OCI-LY3 (cell line): ENCODE results near the gene DPY19L1.
"Not testable (repeated sequence)": the region's sequence is repeated elsewhere in the genome, so short reads cannot be mapped to it uniquely, and the experiment has no call there.

ENCODE experiments used
- H2AFZ ChIP-seq: fragments of 200-600, 300-600 bp; shearing (Covaris generic); 2 replicates; pipeline ENCODE4 v1.6.0; 2014; ENCODE audit warnings: antibody characterized with exemption, low read depth, low read length
- H3K27ac ChIP-seq: fragments of 200-600, 300-600 bp; sonication (generic); 2 replicates; pipeline ENCODE4 v1.5.1; 2014; ENCODE audit warnings: mild to moderate bottlenecking, low read length, moderate library complexity, mixed read lengths
- H3K27me3 ChIP-seq: fragments of 200-600, 300-600 bp; sonication (generic); 2 replicates; pipeline ENCODE4 v1.6.1; 2014; ENCODE audit warnings: low read depth, low read length, mixed read lengths
- H3K36me3 ChIP-seq: fragments of 200-600, 300-600 bp; sonication (generic); replicated peaks from 2 replicates; pipeline ENCODE3; 2014; ENCODE audit warnings: low read depth, low read length, mixed read lengths
- H3K4me1 ChIP-seq: fragments of 300-600, 200-600 bp; sonication (generic); 2 replicates; pipeline ENCODE4 v1.6.1; 2014; ENCODE audit warnings: low read length, mixed read lengths
- H3K4me2 ChIP-seq: fragments of 200-600, 300-600 bp; sonication (generic); 2 replicates; pipeline ENCODE4 v1.6.1; 2014; ENCODE audit warnings: low read length, mixed read lengths
- H3K4me3 ChIP-seq: fragments of 300-600, 200-600 bp; sonication (generic); 2 replicates; pipeline ENCODE4 v1.5.1; 2014; ENCODE audit warnings: antibody characterized with exemption, mild to moderate bottlenecking, low read length, moderate library complexity
- H3K79me2 ChIP-seq: fragments of 300-600, 200-600 bp; shearing (Covaris generic); 2 replicates; pipeline ENCODE4 v1.6.1; 2014; ENCODE audit warnings: mild to moderate bottlenecking, low read length, mixed read lengths
- H3K9ac ChIP-seq: fragments of 300-600, 200-600 bp; shearing (Covaris generic); 2 replicates; pipeline ENCODE4 v1.6.0; 2014; ENCODE audit warnings: mild to moderate bottlenecking, low read length, moderate library complexity
- H3K9me3 ChIP-seq: fragments of 200-600, 300-600 bp; shearing (Covaris generic); 2 replicates; pipeline ENCODE4 v1.6.1; 2014; ENCODE audit warnings: low read length, mixed read lengths; ENCODE audit not compliant: insufficient read depth
- H4K20me1 ChIP-seq: fragments of 200-600, 300-600 bp; sonication (generic); 2 replicates; pipeline ENCODE4 v1.6.1; 2016; ENCODE audit warnings: low read length, mixed read lengths; ENCODE audit not compliant: insufficient read depth
- EZH2phosphoT487 ChIP-seq: fragments of 200-600 bp; shearing (Covaris generic); IDR thresholded peaks from 2 replicates; pipeline ENCODE4 v1.6.1; 2018; ENCODE audit warnings: antibody characterized with exemption, mixed run types, low read depth
- TF ChIP-seq, protein P1 (sequence below): fragments of 200-600, 300-600 bp; sonication (generic); IDR thresholded peaks from 2 replicates; pipeline ENCODE4 v1.5.1; 2014; ENCODE audit warnings: antibody characterized with exemption, low read length, low read depth

Gene DPY19L1

DNA sequence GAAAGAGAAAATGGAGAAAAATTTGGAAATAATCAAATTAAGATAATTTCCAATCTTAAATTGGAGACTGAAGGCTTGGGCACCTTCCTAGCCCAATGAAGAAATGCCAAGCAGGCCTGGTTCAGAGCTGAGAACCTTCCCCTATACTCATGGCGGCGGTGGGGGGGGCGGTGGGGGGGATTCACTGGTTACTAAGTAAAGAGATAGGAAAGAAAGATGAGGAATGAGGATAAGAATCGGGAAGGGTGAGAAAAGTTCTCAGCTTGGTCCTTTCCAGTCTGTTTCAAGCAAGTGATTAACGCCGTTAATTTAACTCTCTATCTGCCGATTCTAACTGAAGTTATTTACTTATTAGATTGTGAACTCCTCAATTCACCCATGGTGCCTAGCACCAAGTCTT lies 41.5 kb downstream of the DPY19L1 start:
- peaks cover 30% of the 10 kb centered on the region for H3K4me1 ChIP-seq
- H3K27ac ChIP-seq: no peak overlapping the region
- no peaks in the 10 kb centered on the region for H3K79me2 ChIP-seq
- no peak overlapping the region for H3K9ac ChIP-seq
- no peaks in the 10 kb centered on the region for H3K36me3 ChIP-seq
- no peak overlapping the region for H3K4me3 ChIP-seq
- no peaks in the 10 kb centered on the region for H3K27me3 ChIP-seq
- TF ChIP-seq, protein P1, sequence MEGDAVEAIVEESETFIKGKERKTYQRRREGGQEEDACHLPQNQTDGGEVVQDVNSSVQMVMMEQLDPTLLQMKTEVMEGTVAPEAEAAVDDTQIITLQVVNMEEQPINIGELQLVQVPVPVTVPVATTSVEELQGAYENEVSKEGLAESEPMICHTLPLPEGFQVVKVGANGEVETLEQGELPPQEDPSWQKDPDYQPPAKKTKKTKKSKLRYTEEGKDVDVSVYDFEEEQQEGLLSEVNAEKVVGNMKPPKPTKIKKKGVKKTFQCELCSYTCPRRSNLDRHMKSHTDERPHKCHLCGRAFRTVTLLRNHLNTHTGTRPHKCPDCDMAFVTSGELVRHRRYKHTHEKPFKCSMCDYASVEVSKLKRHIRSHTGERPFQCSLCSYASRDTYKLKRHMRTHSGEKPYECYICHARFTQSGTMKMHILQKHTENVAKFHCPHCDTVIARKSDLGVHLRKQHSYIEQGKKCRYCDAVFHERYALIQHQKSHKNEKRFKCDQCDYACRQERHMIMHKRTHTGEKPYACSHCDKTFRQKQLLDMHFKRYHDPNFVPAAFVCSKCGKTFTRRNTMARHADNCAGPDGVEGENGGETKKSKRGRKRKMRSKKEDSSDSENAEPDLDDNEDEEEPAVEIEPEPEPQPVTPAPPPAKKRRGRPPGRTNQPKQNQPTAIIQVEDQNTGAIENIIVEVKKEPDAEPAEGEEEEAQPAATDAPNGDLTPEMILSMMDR: no peak
- TF ChIP-seq EZH2phosphoT487: no peak
- H2AFZ ChIP-seq: no peak overlapping the region
- H3K9me3 ChIP-seq: no peaks in the 10 kb centered on the region
- H3K4me2 ChIP-seq: peak overlapping the region; percentile 25; the same call in 1 of the 2 replicates
- no peaks in the 10 kb centered on the region for H4K20me1 ChIP-seq

DNA sequence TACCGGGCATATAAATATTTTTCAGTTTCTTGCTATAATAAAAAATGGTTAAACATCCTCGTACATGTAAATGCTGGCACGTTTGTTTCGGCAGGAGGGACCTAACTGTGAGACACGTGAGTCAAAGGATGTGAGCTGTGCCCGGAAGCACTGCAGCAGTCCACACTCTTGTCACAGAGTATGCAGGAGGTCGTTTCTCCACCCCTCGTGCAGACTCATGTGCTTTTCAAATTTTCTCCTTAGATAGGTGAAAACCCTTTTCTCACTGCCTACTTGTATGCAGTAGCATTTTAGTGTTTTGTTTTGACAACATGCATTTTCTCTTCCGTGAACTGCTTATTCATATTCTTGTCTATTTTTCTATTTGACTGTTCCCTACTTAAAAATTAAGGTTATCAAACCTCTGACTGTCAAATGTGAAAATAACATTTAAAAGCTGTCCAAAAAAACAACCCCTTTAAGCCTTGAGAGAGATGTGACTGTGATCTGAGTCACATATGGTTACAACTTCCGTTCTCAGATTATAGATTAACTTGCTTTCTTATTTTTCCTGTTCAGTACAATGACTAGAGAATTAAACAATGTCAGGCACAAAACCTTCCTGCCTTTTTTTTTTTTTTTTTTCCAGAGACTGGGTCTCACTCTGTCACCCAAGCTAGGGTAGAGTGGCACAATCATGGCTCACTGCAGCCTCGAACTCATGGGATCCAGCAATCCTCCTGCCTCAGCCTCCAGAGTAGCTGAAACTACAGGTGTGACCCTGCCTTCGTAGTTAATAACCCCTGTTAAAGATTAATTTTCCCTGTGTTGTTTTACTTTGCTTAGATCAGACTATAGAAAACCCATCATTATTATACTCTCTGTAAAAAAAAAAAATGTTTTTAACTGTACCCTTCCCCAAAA lies 45.1 kb downstream of the DPY19L1 start:
- H3K36me3 ChIP-seq: no peaks in the 10 kb centered on the region
- peak overlapping the region; percentile 75 for H3K27ac ChIP-seq
- no peaks in the 10 kb centered on the region for H3K27me3 ChIP-seq
- H3K9ac ChIP-seq: peak overlapping the region; percentile 40
- no peaks in the 10 kb centered on the region for H3K9me3 ChIP-seq
- H3K4me1 ChIP-seq: peaks cover 30% of the 10 kb centered on the region
- no peak for TF ChIP-seq EZH2phosphoT487
- TF ChIP-seq, protein P1: no peak
- no peak overlapping the region for H2AFZ ChIP-seq
- no peaks in the 10 kb centered on the region for H4K20me1 ChIP-seq
- peak overlapping the region; percentile 49 for H3K4me3 ChIP-seq
- H3K79me2 ChIP-seq: no peaks in the 10 kb centered on the region
- H3K4me2 ChIP-seq: peak overlapping the region; percentile 58

DNA sequence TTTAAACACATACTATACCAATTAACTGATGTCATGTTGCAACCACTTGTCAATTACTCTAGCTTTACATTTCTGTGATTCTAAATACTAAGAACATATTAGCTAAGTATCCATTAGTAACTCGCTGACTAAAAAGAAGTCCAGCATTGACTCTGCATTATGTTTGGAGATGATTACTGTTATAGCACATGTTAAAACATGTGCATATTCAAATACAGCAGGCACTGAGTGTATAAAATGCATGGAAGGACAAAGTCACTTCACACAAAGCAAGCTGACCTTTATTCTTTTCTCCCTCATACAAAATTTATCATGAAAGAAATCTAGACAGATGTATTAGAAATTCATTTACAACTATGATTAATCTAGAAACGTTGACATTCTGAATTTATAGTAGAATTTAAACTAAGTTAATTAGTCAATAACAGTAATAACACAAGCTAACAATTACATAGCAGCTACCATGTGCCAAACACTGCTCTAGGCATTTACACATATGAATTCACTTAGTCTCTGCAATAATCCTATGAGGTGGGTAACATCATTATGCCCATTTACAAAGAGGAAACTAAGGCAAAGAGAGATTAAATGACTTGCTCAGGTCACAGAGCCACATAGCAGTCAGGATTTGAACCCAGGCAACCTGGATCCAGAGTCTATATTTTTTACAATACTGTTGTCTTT lies 48.7 kb downstream of the DPY19L1 start:
- H2AFZ ChIP-seq, H3K27ac ChIP-seq, H3K4me2 ChIP-seq, H3K79me2 ChIP-seq, H4K20me1 ChIP-seq, H3K4me3 ChIP-seq, H3K27me3 ChIP-seq, H3K9me3 ChIP-seq, H3K9ac ChIP-seq, H3K36me3 ChIP-seq: not testable (repeated sequence)
- H3K4me1 ChIP-seq: peaks cover 31% of the 10 kb centered on the region

DNA sequence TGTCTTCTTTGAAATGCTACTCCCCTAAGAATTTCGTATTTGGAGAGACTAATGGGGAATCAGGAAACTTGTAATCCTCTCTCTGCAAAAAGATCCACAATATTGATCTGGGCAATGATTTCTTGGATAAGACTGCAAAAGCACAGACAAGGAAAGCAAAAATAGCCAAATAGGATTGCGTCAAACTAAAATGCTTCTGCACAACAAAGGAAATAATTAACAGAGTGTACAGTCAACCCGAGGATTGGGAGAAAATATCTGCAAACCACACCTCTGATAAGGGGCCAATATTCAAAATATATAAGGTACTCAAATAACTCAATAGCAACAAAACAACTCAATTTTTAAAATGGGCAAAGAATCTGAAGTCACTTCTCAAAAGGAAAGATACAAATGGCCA lies 52.1 kb downstream of the DPY19L1 start:
- not testable (repeated sequence) for H4K20me1 ChIP-seq, H3K27me3 ChIP-seq, H3K27ac ChIP-seq, H3K4me3 ChIP-seq, H3K4me2 ChIP-seq, H3K9ac ChIP-seq, H2AFZ ChIP-seq, H3K36me3 ChIP-seq, H3K9me3 ChIP-seq, H3K79me2 ChIP-seq
- H3K4me1 ChIP-seq: peaks cover 11% of the 10 kb centered on the region

DNA sequence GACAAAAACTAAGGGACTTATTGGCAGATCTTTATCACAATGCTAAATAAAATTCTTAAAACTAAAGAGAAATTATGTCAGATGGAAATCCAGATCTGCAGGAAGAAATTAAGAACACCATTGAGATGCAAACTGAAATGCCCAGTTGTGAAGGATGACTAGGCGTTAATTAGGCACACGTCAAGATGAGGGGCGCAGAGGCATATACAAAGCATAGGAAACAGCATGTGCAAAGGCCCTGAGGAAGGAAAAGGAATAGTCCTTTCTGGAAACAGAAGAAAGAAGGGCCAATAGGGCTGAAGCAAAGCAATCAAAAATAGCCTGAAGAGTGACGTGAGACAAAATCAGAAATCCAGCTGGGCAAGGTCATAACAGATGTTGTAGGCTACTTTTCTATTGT lies 53.1 kb downstream of the DPY19L1 start:
- not testable (repeated sequence) for H3K4me3 ChIP-seq, H3K79me2 ChIP-seq, H3K9ac ChIP-seq, H3K4me2 ChIP-seq, H3K9me3 ChIP-seq, H3K36me3 ChIP-seq, H3K27ac ChIP-seq, H2AFZ ChIP-seq, H3K27me3 ChIP-seq, H4K20me1 ChIP-seq
- peaks cover 11% of the 10 kb centered on the region for H3K4me1 ChIP-seq
